Motor neuron (in vitro differentiated cells): ENCODE results near the gene HUNK. TPM values are rescaled to one million over a fixed set of nuclear protein-coding genes. Genes with fewer than 3 reads are reported as not detected.

Source experiments
- ATAC-seq, 8 experiments: fragments of 200-7000 bp; cut with Tn5 transposase; replicated peaks in 6 of 8; 2 replicates each; pipeline ENCODE4 v1.8.0; 2021; ENCODE audit warnings: mild to moderate bottlenecking in 8 of 8, moderate library complexity in 8 of 8
- H3K27ac ChIP-seq, 2 donors: fragments of 250-450 bp; sonication (Bioruptor Pico); 2 replicates each; pipeline ENCODE4 v1.9.0; 2021; ENCODE audit warnings: antibody characterized with exemption in 2 of 2, mild to moderate bottlenecking in 2 of 2, moderate library complexity in 1 of 2
- H3K4me1 ChIP-seq, 2 donors: fragments of 250-450 bp; sonication (Bioruptor Pico); replicated peaks in 1 of 2; 2 replicates each; pipeline ENCODE4 v1.6.1; 2021; ENCODE audit warnings: antibody characterized with exemption in 2 of 2, mild to moderate bottlenecking in 2 of 2, moderate library complexity in 1 of 2
- H3K4me3 ChIP-seq, 5 donors: fragments of 250-450 bp; sonication (Bioruptor Pico); 2 replicates each; pipeline ENCODE4 v1.9.0; 2021; ENCODE audit warnings: antibody characterized with exemption in 5 of 5, mild to moderate bottlenecking in 5 of 5, moderate library complexity in 4 of 5
- WGBS, 10 experiments: fragments of 450-650 bp; shearing (Covaris generic); methylation state at CpG; one replicate each; pipeline ENCODE4 v1.0.0; 2022; 5-methylcytosine and 5-hydroxymethylcytosine counted together
- in situ Hi-C, 9 experiments: fragments of 400-800 bp; cut with MboI; loops; one replicate each; pipeline ENCODE4 v1.15.0; 2021; ENCODE audit warnings: low sequenced_read_pairs in 9 of 9, low pct_unique_long_range_greater_than_20kb in 2 of 9; ENCODE audit not compliant: unreplicated experiment in 9 of 9
- total RNA-seq, 8 experiments: library from RNA; unstranded; fragments of 300-600 nt; gene quantifications; 2 replicates each; pipeline versions ENCODE4 v1.2.3 to v1.2.4, GENCODE V29; 2022

HUNK gene
- total RNA-seq, 8 experiments from 2014 or later, result 2.5 to 15.8 (median 5.5) TPM

GRCh38 chr21:31915566-31915965, 42.7 kb downstream of the HUNK start:
- in situ Hi-C loops, result no loop called here
- peak in 5 of 8 experiments; percentile 22 to 56 (median 29) for ATAC-seq
- Histone ChIP-seq H3K27ac (no peak overlapping the region), H3K4me3 (no peak overlapping the region), H3K4me1 (peaks cover 11 to 17% of the 10 kb centered on the region in 2 donors)
- 0 to 89% (median 61%) methylated on average over 1 to 3 of the region's 3 CpGs; no CpG with 5 or more reads in 2 of the 10 experiments for WGBS, 10 experiments

- no peak for ATAC-seq
- Histone ChIP-seq H3K27ac (no peak overlapping the region), H3K4me3 (no peak overlapping the region), H3K4me1 (peaks cover 11 to 17% of the 10 kb centered on the region in 2 donors)
- in situ Hi-C loops, result no loop called here
- 20 to 100% (median 88%) methylated on average over 1 to 7 of the region's 7 CpGs for WGBS, 10 experiments
Observed at GRCh38 chr21:31917108-31917507, 44.3 kb downstream of the HUNK start.

GRCh38 chr21:31918250-31918775, 45.5 kb downstream of the HUNK start:
- Histone ChIP-seq H3K27ac (no peak overlapping the region), H3K4me1 (peaks cover 11 to 17% of the 10 kb centered on the region in 2 donors), H3K4me3 (no peak overlapping the region)
- ATAC-seq, result no peak
- in situ Hi-C loops, result no loop called here
- 60 to 100% (median 84%) methylated on average over 1 to 3 of the region's 3 CpGs; no CpG with 5 or more reads in 4 of the 10 experiments for WGBS, 10 experiments

- in situ Hi-C loops, result no loop called here
- Histone ChIP-seq H3K4me1 (peaks cover 5 to 9% of the 10 kb centered on the region in 2 donors), H3K4me3 (no peak overlapping the region), H3K27ac (no peak overlapping the region)
- no peak for ATAC-seq
- WGBS, 10 experiments, result 60 to 94% (median 83%) methylated on average over 1 of the region's 1 CpG; no CpG with 5 or more reads in 5 of the 10 experiments
Observed at GRCh38 chr21:31920275-31920674, 47.5 kb downstream of the HUNK start.

DNA sequence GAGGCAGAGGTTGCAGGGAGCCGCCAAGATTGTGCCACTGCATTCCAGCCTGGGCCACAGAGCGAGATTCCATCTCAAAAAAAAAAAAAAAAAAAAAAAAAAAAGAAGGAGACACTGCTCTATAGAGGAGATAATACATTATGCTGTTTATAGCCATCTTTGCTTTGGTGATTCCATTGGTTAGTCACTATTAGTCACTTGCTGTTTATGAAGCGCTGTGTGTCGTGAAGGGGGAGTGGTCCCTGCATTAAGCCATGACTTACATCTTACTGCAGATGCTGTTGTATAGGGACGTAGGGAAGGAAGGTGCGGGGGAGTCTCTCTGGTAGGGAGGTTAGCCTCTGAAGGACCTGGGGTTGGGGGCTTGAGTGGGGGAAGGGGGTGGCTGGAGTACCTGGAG, 48.3 kb downstream of the HUNK start:
- 22 to 100% (median 96%) methylated on average over 1 to 4 of the region's 6 CpGs; no CpG with 5 or more reads in 4 of the 10 experiments for WGBS, 10 experiments
- in situ Hi-C loops, result no loop called here
- Histone ChIP-seq H3K4me3 (no peak overlapping the region), H3K4me1 (peaks cover 0 to 1% of the 10 kb centered on the region in 2 donors), H3K27ac (no peak overlapping the region)
- ATAC-seq, result peak in 1 of 8 experiments; percentile 58

DNA sequence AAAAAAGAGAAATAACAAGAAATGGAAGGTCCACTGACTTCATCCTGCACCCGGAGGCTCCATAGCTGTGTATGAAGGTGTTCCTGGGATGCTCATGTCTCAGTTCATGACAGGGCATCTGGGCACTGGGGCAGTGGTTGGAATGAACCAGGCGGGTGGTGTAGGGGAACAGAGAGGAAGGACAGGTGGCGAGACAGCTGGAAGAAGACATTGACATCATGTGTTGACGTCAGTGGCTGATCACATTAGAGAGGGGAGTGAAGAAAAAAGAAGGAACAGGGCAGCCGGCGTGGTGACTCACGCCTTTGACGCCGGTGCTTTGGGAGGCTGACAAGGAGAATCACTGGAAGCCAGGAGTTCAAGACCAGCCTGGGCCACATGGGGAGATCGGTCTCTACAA, 50.1 kb downstream of the HUNK start:
- no peak overlapping the region for H3K4me3 ChIP-seq
- in situ Hi-C loops, result no loop called here
- H3K4me1 ChIP-seq, result peaks cover 5% of the 10 kb centered on the region in 2 donors
- 53 to 100% (median 93%) methylated on average over 1 to 9 of the region's 10 CpGs; no CpG with 5 or more reads in 1 of the 10 experiments for WGBS, 10 experiments
- H3K27ac ChIP-seq, result no peak overlapping the region
- ATAC-seq, result no peak

GRCh38 chr21:31923756-31924155, 50.9 kb downstream of the HUNK start:
- WGBS, 10 experiments, result 80 to 95% (median 93%) methylated on average over 1 to 3 of the region's 3 CpGs; no CpG with 5 or more reads in 7 of the 10 experiments
- Histone ChIP-seq H3K4me3 (no peak overlapping the region), H3K27ac (no peak overlapping the region), H3K4me1 (peaks cover 14% of the 10 kb centered on the region in 2 donors)
- no peak for ATAC-seq
- in situ Hi-C loops, result no loop called here

DNA sequence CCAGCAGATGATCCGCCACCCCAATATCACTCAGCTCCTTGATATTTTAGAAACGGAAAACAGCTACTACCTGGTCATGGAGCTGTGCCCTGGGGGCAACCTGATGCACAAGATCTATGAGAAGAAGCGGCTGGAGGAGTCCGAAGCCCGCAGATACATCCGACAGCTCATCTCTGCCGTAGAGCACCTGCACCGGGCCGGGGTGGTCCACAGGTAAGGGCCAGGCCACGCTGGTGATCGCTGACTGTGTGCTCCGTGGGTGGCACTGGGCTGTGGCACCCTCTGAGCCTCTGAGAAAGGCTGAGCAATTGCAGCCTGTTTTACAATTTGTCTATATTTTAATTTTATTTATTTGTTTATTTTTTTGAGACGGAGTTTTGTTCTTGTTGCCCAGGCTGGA, 51.7 kb downstream of the HUNK start:
- in situ Hi-C loops, result no loop called here
- H3K27ac ChIP-seq, result no peak overlapping the region
- H3K4me1 ChIP-seq, result peaks cover 21 to 22% of the 10 kb centered on the region in 2 donors
- 63 to 100% (median 100%) methylated on average over 1 to 8 of the region's 13 CpGs for WGBS, 10 experiments
- no peak for ATAC-seq
- H3K4me3 ChIP-seq, result no peak overlapping the region

GRCh38 chr21:31926498-31926897, 53.7 kb downstream of the HUNK start:
- 90 to 100% (median 97%) methylated on average over 1 to 3 of the region's 3 CpGs; no CpG with 5 or more reads in 1 of the 10 experiments for WGBS, 10 experiments
- ATAC-seq, result no peak
- peaks cover 31 to 34% of the 10 kb centered on the region in 2 donors for H3K4me1 ChIP-seq
- H3K27ac ChIP-seq, result no peak overlapping the region
- H3K4me3 ChIP-seq, result no peak overlapping the region
- in situ Hi-C loops, result no loop called here

GRCh38 chr21:31927689-31928353, 55.0 kb downstream of the HUNK start:
- in situ Hi-C loops, result no loop called here
- Histone ChIP-seq H3K4me1 (peaks cover 31 to 34% of the 10 kb centered on the region in 2 donors), H3K4me3 (peak overlapping the region in 1 of 5 donors; percentile 18), H3K27ac (peak overlapping the region; percentile 8 to 67)
- WGBS, 10 experiments, result 18 to 77% (median 51%) methylated on average over 3 to 10 of the region's 13 CpGs; no CpG with 5 or more reads in 1 of the 10 experiments
- ATAC-seq, result peak in 5 of 8 experiments; percentile 51 to 75 (median 62)

GRCh38 chr21:31928656-31929055, 55.8 kb downstream of the HUNK start:
- no peak overlapping the region for H3K27ac ChIP-seq
- in situ Hi-C loops, result no loop called here
- ATAC-seq, result peak in 1 of 8 experiments; percentile 40
- peaks cover 31 to 34% of the 10 kb centered on the region in 2 donors for H3K4me1 ChIP-seq
- no peak overlapping the region for H3K4me3 ChIP-seq
- WGBS, 10 experiments, result 55 to 92% (median 74%) methylated on average over 1 to 4 of the region's 4 CpGs; no CpG with 5 or more reads in 1 of the 10 experiments

DNA sequence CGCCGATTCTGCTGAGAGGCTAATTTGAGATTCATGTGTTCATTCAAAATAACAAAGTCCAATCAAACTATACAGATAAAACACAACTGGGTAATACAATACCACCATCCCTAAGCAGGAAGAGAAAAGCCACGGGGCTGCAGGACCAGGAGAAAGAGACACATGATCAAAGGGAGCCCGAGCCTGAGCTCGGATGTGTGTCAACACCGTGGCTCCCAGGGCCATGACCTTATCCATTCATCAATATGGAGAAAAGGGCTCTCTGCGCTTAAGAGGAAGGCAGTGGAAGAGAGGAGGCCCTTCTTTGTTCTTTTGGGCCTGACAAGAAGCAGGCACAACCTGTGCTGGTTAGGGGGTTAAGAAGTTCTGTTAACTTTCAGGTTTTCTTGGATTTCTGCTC, 56.7 kb downstream of the HUNK start:
- WGBS, 10 experiments, result 0 to 100% (median 14%) methylated on average over 1 to 6 of the region's 7 CpGs; no CpG with 5 or more reads in 1 of the 10 experiments
- Histone ChIP-seq H3K27ac (peak overlapping the region in 1 of 2 donors; percentile 2), H3K4me3 (no peak overlapping the region), H3K4me1 (peaks cover 31 to 34% of the 10 kb centered on the region in 2 donors)
- ATAC-seq, result peak in 5 of 8 experiments; percentile 75 to 87 (median 84)
- in situ Hi-C loops, result no loop called here

DNA sequence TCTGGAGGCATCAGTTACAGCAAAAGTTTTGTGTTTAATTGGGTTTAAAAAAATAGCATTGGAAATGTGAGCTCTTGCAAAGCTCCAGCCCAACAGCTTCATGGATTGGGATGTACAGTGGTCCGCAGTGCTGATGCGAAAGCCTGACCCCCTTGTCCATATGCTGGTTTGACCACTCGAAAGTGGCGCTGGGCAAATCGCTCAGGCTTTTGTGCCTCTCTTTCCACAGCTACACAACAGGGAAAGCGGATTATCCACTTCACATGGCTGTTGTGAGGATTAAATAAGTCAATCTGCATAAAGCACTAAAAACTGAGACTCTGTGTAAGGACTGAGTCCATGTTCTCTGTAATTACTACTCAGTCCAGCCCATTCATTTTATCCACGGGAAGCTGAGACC, 57.2 kb downstream of the HUNK start:
- WGBS, 10 experiments, result 17 to 92% (median 80%) methylated on average over 1 to 6 of the region's 7 CpGs; no CpG with 5 or more reads in 5 of the 10 experiments
- Histone ChIP-seq H3K4me1 (peaks cover 31 to 34% of the 10 kb centered on the region in 2 donors), H3K4me3 (no peak overlapping the region), H3K27ac (peak overlapping the region in 1 of 2 donors; percentile 2)
- ATAC-seq, result no peak
- in situ Hi-C loops, result no loop called here
